NCI-H2227 (cell line): Measurements from ENCODE around the gene PNP.

Experiments used
- DNase-seq: peaks from one replicate; lab custom pipeline; 2025; ENCODE audit not compliant: unreplicated experiment; lab: John Stamatoyannopoulos, UW

PNP gene

GRCh38 chr14:20454516-20455354, 14.5 kb upstream of the PNP start, which contains the start of the genes APEX1 and OSGEP:
TSS of gene APEX1 (plus strand) at chr14:20455226. CDS start at chr14:20455646, 420 bp downstream.
TSS of gene OSGEP (minus strand) at chr14:20454812. CDS start at chr14:20454683, 129 bp downstream.
- DNase-seq, result peak; percentile 99

DNA sequence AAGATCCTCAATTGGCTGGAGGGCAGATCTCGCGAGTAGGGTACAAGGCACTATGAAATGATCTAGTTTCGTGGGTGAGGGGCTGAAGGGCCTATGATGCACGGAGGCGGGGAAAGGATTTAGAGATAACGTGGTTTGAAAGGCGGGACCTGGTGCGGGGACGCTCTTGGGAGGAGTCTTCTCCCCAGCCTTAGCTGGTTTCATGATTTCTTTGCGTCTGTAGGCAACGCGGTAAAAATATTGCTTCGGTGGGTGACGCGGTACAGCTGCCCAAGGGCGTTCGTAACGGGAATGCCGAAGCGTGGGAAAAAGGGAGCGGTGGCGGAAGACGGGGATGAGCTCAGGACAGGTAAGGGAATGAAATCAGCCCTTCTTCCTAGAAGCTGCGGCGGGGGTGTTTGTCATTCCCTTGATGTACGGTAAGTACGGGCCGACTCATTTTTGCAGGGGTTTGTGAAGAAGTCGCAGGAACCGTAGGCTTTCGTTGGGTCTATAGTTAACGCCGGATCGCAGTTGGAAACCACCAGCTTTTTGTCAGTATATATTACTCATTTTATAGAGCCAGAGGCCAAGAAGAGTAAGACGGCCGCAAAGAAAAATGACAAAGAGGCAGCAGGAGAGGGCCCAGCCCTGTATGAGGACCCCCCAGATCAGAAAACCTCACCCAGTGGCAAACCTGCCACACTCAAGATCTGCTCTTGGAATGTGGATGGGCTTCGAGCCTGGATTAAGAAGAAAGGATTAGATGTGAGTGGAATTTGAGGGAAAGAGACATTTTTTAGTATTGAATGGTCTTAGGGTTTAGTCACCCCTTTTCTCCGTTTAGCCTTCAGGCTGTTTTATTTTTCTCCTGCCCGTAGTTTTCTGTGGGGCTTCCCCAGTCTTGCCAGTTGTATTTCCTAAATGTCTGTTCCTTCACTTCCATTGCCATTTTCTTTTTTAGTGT, 13.6 kb upstream of the PNP start:
- peak; percentile 91 for DNase-seq

DNA sequence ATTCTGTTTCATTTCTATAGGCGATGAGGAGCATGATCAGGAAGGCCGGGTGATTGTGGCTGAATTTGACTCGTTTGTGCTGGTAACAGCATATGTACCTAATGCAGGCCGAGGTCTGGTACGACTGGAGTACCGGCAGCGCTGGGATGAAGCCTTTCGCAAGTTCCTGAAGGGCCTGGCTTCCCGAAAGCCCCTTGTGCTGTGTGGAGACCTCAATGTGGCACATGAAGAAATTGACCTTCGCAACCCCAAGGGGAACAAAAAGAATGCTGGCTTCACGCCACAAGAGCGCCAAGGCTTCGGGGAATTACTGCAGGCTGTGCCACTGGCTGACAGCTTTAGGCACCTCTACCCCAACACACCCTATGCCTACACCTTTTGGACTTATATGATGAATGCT, 12.2 kb upstream of the PNP start:
- no peak for DNase-seq

GRCh38 chr14:20458031-20458789, 11.0 kb upstream of the PNP start:
- no peak for DNase-seq

DNA sequence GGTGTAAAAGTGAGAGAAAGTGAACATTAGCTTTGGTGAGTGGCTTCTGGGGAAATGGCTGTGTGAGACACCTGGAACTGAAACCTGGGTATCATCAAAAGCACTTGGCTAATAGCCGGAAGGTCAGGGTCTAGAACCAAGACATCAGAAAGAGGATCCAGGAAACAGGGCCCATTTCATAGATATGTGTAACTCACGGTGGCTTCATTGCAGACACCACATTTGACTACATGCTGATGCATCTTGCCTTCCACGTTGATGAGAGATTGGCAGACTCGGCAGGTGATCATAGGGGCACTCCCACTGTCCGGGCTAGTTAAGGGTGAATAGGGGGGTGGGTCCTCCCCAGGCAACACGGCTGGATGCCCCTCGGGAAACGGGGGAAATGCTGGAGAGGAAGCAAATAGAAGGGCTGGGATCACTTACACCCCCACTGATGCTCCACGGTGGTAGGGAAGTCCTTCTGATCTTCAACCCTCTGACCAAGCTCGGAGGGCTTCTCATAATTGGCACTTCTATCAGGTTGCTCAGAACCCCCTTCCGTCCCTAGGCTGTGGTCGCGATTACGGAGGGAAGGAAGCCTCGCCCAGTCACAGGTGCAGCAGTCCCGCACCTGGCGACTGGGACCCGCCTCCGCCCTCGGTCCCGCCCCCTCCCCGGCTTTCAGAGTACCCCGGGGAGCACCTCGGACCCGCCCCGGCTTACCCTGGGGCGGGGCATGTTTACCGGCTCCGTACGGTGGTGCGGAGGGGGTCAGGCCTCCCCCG, 8.6 kb upstream of the PNP start:
- DNase-seq, result peak; percentile 72

- DNase-seq, result peak; percentile 100
Measured at GRCh38 chr14:20461225-20462141, 7.7 kb upstream of the PNP start, which contains the start of gene PIP4P1. TSS of gene PIP4P1 (minus strand) at chr14:20461434. CDS start at chr14:20461325, 109 bp downstream.

DNA sequence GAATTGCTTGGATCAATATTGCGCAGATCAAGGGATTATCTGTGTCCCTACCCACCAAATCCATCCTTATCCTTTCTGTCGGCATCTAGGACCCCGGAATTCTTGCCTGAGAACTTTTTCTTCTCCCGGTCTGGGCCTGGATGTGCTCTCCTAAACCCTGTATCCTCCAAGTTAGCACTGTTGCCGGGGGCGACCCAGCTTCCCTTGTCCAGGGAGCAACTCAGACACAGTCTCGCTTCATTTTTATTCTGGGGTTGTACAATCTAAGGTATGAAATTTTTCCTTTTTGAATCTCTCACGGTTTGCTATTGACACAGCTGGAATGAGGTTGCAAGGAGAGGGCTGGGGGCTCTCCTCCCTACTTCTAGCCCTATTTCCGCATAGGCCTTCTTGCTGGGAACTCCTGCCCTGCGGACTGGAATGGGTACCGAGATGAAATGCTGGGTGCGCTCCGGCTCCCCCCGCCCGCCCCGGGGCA, 403 bp upstream of the PNP start:
- no peak for DNase-seq

DNA sequence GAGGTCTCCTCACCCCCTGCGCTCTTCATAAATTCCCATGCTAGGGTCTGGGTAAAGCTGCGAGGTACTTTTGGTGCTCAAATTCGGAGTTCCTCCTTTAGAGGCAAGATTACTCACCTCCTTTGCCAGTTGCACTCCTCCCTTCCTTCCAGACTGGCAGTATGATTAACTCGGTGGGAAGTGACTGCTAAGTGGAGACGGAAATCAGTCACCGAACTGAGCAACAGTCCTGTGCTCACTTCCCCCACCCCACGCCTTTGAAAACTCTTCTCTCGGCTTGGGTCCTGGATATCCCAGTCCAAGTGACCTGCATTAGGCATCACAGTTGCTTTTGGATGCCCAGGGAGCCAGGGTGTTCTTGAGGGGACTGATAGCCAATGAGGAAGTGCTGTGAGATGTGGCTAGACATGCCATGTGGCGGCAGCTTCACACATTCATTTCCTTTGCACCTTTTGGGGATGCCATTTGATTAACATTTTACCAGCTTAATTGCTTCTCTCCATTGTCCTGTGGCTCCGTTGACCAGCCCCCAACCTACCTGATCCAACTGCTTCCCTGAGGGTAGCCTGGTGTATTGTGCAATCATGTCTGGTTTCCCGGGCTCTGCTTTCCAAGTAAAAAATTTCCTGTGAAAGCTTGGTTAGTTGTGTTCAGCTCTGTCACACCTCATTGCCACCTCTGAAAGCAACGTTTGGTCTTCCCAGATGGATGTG, 840 bp downstream of the PNP start:
- peak; percentile 39 for DNase-seq

DNA sequence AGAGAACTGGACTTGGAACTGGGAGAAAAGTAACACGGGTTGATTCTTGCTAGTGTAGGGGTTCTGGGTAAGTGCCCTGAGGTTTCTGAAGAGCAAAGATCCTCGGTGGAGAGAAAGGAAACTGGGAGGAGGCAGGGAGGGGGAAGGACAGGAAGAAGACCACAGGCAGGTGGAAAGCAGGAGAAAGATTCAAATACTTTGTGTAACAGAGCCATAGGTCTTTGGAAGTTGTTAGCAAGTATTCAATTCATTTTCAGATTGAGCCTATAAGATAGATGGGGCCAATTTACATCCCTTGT, 1.3 kb downstream of the PNP start:
- DNase-seq, result no peak

- no peak for DNase-seq
Measured at GRCh38 chr14:20472536-20473169, 3.4 kb downstream of the PNP start.

DNA sequence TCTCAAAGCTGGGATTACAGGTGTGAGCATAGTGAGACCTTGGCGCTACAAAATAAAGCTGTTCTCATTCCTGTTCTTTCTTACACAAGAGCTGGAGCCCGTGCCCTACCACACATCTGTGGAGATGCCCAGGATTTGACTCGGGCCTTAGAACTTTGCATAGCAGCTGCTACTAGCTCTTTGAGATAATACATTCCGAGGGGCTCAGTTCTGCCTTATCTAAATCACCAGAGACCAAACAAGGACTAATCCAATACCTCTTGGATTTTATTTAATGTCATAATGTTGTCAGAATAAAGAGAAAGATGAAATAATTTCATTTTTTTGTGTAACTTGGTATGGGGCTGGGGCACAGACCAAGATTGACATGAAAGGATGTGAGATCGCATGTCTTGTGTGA, 7.6 kb downstream of the PNP start:
- no peak for DNase-seq

DNA sequence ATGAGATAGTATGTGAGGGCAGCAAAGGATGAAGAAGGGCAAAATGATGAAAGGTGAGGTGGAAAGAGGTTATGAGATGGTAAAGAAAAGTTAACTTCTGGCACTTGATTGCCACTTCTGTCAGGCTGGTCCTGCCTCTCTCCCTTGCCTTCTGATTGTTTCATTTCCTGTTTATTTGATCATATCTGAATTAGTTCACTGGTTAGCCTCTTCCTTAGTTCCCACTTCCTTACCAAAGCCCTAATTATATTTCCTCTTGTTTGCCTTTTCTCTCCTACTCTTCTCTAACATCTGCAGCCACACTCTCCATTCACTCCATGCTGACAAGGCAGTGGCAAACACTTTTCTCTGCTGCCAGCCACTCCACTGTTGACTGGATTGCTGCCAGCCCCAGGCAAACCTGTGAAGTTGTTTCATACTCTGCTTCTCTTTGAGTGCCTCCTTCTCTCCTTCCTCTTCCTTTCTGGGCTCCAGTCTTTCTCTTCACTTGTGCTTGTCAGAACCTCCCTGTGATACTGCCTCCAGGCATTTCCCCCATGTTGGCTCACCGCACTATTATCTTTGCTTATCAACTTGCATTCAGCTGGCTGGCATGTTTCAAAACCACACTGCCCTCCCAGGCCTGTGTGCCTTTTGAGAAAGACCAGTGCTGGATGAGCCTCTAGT, 8.1 kb downstream of the PNP start:
- no peak for DNase-seq

DNA sequence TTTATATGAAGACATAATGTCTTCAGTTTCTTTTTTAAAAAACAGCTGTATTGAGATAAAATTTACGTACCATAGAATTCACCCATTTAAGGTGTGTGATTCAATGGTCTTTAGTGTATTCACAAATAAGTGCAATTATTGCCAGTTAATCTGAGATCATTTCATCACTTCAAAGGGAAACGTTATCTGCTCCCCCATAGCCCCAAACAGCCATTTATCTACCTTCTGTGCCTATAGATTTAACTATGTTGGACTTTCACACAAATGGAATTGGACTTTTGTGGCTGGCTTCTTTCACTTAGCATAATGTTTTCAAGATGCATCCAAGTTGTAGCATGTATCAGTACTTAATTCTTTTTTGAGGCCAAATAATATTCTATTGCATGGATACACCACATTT, 9.7 kb downstream of the PNP start:
- DNase-seq, result no peak

GRCh38 chr14:20482382-20482781, 13.2 kb downstream of the PNP start:
- DNase-seq, result no peak

- DNase-seq, result no peak
Measured at GRCh38 chr14:20485900-20486299, 16.7 kb downstream of the PNP start.

DNA sequence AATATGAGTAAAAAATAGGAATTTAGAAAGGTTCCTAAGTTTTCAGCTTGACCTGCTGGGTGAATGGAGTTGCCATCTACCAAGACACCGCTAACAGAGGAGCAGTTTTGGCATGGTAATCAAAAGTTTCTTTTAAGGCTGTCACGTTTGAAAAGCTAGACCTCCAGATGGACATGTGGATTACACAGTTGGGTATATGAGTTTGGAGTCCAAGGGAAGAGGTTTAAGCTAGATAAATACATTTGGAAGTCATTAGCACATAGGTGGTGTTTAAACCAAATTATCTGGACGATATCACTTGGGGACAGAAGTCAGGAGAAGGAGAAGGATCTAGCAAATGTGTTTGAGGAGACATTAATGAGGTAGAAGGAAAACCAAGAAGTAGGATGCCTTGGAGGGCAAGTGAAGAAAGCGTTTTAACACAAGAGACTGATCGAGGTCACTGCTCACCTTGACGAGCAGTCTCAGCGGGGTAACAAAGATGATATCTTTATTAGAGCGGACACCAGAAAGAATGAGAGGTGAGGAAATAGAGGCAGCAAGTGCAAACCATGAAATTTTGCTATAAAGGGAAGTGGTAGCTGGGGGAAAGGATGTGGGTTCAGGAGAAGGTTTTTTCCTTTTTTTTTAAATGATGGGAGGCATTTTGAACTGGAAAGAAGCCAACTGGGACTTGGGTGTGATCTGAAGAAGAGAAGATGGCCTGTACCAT, 17.6 kb downstream of the PNP start:
- DNase-seq, result no peak

- DNase-seq, result no peak
Measured at GRCh38 chr14:20487396-20487725, 18.2 kb downstream of the PNP start.
